ENCODE results near the gene UCN.
A peak's percentile ranks its signal among the peaks of the same experiment; 100 is the strongest.
"Not testable (repeated sequence)": the region's sequence is repeated elsewhere in the genome, so short reads cannot be mapped to it uniquely, and the experiment has no call there.

Gene UCN

DNA sequence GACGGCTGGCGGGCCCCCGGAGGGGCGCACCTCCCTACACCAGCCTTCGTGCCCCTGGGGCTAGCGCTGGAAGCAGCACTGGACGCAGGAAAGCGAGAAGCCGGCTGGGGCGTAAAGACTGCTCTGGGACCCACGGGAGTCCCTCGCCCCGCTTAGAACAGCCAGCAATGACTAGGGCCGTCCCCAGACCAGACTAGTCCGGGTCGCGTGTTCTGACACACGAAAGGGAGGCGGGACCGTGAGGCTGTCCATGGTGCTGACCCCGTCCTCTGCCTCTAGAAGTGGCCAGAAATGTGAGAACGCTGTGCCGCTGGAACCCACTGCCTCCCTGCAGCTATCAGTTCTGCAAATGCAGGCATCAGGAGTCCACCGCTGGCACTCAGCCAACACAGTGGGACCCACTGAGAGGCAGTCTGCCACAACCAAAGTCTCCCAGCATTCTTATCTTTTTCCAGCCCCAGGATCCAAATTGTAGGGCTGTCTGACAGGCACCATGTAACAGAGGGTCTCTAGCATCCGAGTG lies at the start of gene UCN:
UCN (minus strand) TSS at position 87 of the 523 bp plus-strand sequence. CDS start 550 bp downstream, outside the sequence.
- H3K27ac ChIP-seq: no peak within 1 kb of the TSS
- TF ChIP-seq CTCF (conservative IDR thresholded peaks at IDR 0.05) (no peak), ZFX (IDR thresholded peaks at IDR 0.05) (no peak)

DNA sequence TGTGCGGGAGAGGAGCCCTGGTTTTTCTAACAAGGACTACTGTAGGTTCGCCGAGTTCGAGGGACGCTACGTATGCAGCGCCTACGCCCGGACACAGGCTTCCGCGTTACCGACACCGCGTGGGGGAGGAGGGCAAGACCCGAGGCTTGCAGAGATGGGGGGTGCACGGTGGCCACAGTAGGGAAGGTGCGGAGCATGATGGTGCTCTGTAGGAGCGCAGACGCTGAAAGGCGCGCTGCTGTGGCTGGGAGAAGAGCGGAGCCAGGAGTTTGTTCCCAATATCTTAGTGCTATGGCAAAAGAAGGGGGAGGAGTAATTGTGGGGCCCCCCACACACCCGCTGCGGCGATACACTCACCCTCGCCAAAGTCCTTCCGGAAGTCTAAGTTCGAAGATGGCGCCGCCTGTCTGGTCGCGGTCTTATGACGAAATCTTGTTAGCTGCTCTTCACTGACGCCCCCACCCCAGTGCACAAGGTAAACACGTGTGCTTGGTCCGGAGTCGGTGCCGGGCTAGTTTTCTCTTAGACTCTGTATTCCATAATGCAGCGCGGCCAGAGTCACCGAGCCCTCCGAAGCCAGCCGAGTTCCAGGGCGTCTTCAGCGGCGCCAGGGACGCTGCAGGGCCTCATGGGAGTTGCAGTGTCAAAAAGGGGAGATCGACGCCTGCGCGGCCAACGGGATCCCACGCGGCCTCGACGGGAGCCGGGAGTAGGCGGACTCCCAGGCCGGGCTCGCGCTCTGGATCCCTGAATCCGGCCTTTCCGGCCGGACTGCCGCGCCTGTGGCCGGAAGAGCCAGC lies 48.3 kb upstream of the UCN start, which contains the start of gene GTF3C2:
GTF3C2 (minus strand) TSS at position 383 of the 800 bp plus-strand sequence. CDS start 13,210 bp downstream, outside the sequence.
- no peak for TF ChIP-seq ZFX (IDR thresholded peaks at IDR 0.05)
- TF ChIP-seq CTCF (conservative IDR thresholded peaks at IDR 0.05): no peak
- peak within 1 kb of the TSS; percentile 88 for H3K27ac ChIP-seq

- peak overlapping the region; percentile 88 for H3K27ac ChIP-seq
- TF ChIP-seq CTCF (conservative IDR thresholded peaks at IDR 0.05) (no peak), ZFX (IDR thresholded peaks at IDR 0.05) (no peak)
Observed at GRCh38 chr2:27356056-27356381, 47.8 kb upstream of the UCN start.

- no peak overlapping the region for H3K27ac ChIP-seq
- TF ChIP-seq CTCF (conservative IDR thresholded peaks at IDR 0.05) (no peak), ZFX (IDR thresholded peaks at IDR 0.05) (no peak)
Observed at GRCh38 chr2:27354597-27354927, 46.3 kb upstream of the UCN start.

DNA sequence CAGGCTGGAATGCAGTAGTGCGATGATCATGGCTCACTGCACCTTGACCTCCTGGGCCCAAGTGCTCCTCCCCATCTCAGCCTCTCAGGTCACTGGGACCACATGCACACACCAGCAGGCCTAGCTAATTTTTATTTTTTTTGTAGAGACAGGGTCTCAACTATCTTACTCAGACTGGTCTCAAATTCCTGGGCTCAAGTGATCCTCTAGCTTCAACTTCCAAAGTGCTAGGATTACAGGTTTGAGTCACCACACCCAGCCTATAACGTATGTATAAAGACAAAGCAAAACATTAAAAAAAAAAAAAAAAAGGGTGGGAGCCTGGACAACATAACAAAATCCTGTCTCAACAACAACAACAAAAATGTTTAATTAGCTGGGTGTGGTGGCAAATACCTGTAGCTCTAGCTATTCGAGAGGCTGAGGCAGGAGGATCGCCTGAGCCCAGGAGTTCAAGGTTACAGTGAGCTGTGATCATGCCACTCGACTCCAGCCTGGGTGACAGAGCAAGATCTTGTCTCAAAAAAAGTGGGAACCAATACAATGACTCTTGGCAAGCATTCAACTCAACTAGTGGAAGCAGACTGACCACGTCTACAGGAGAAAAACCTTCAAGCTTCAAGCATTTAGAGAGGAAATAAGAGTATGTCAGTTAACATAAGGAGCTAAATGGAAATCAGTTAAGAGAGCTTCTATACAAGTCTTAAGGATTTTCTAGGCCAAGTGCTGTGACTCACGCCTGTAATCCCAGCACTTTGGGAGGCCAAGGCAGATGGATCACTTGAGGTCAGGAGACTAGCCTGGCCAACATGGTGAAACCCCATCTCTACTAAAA lies 45.7 kb upstream of the UCN start:
- H3K27ac ChIP-seq: no peak overlapping the region
- TF ChIP-seq ZFX (IDR thresholded peaks at IDR 0.05) (no peak), CTCF (conservative IDR thresholded peaks at IDR 0.05) (no peak)

DNA sequence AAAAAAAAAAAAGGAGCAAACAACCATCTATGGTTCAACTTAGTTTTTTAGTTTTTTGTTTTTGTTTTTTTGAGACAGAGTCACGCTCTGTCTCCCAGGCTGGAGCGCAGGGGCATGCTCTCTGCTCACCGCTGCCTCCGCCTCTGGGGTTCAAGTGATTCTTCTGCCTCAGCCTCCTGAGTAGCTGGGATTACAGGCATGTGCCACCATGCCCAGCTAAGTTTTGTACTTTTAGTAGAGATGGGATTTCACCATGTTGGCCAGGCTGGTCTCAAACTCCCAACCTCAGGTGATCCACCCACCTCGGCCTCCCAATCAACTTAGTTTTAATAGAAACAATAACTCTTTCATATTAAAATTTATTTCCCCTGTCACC lies 45.1 kb upstream of the UCN start:
- H3K27ac ChIP-seq: not testable (repeated sequence)

DNA sequence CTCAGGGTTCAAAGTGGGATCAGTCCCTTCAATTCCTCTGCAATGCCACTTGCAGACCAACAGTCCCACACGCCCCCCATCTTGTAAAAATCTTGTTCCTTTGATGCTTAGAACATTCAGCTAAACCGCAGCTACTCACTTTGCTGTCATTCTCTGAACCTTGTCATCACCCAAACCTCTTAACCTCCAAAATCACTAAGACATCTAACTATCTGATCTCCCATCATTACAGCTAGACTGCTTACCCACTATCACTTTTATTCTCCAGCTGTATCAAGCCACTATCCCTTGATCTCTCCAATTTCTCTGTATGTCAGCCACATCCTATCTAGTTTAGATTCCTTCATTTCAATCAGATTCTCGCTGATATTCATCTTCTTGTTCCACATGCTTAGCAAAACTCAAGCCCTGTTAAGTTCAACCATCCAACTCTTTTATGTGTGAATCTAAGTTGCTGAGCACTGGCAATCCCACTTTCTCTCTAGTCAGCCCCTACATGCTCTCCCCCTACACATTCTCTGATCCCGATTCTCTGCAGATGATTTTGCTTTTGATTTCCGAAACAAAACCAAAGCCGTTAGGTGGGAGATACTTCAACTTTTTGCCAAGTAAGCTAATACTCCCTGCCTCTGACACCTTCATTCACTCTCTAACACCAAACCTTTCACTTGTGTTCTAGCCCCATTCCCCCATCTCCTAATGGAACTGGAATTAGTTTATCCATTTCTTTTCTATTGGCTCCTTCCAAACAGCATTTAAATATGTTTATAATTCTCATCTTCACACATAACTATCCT lies 43.8 kb upstream of the UCN start:
- no peak overlapping the region for H3K27ac ChIP-seq

More for the DNA sequence above, 43.8 kb upstream of the UCN start:
- TF ChIP-seq ZFX (IDR thresholded peaks at IDR 0.05): no peak
- no peak for TF ChIP-seq CTCF (conservative IDR thresholded peaks at IDR 0.05)

All from C4-2B (cell line).